Dermis blood vessel endothelial cell (primary cell): ENCODE measurements around the gene ESYT1. TPM values are rescaled to one million over a fixed set of nuclear protein-coding genes. Genes with fewer than 3 reads are reported as not detected.

Experiments
- DNase-seq: peaks from one replicate; pipeline ENCODE4 v3.0.0; 2010
- total RNA-seq: library from RNA; depleted of rRNA; stranded (reverse); fragments of >200 nt; gene quantifications from 2 replicates; pipeline ENCODE4 v1.2.3, GENCODE V29; 2014

ESYT1 gene
- total RNA-seq, 1 donor from 2014 or later: 400 TPM

DNA sequence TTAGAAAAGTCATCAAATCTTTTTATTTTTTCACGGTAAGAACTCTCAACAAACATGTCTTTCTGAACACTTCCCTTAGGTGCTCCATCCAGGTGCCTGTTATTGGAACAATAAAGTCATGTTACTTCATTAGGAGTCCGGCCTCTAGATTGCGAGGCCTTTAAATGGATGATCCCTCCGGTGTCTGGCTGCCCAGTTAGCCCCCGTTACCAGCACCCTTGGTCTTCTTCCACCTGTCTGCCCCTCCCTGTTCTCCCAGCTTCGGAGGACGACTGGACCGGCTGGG lies 24.3 kb upstream of the ESYT1 start:
- DNase-seq: no peak

DNA sequence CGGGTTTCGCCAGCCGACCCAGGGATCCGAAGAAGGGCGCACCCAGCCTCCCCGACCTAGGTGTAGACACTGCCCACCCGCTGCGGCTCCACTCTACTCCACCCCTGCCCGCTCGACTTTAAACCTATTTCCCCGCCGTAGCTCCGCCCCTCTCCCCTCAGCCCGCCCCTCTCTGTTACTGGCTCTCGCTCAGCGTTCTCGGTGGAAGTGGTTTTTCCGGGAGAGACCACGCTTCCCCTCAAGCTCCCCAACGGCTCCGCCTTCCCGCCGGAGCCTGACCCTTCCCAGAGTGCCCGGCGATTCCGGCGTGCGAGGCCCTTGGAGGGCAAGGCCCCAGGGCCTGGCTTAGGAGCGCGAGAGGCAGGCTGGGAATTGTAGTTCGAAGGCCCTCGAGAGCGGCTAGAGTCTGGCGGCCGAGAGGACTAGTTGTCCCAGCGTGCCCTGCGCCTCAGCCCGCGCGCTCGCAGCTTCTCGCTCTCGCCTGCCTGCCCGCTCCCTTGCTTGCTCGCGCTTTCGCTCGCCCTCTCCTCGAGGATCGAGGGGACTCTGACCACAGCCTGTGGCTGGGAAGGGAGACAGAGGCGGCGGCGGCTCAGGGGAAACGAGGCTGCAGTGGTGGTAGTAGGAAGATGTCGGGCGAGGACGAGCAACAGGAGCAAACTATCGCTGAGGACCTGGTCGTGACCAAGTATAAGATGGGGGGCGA lies 23.8 kb upstream of the ESYT1 start, which contains the start of gene PA2G4:
PA2G4 (plus strand) TSS at position 451 of the 706 bp plus-strand sequence; CDS start at position 630, 179 bp downstream.
- DNase-seq: peak; percentile 99

DNA sequence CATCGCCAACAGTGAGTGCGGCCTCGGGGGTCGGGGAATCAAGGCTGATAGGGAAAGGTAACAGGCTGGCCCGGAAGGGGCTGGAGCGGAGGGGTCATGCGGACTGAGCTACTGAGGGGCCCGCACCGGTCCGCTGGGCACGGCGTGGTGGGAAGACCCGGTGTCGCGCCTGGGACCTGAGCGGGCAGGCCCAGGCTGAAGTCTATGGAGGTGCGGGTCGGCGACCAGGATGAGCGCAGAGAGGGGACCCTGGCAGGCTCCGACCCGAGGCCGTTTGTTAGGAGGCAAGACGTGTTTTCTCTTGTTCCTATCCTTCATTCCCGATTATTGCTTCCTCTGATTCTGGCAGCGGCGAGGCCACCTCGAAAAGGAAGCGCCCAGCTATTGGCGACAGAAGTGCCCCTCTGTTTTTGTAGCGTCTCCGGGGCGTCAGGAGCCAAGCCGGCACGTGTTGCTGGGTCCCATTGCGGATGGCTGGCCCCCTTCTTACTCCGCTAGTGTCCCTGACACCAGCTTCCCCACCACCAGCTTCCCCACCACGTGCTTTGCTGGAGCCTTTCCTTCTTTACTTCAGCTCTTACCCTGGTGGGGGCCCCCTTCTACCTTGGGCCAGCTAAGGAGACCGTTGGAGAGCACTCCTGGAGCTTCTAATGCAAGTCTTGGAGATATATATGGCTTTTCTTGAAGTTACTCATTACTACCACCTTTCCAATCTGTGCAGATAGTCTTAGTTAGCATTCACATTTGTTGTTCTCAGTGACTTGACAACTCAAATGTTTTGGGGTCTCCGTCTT lies 23.1 kb upstream of the ESYT1 start:
- DNase-seq: peak; percentile 53

DNA sequence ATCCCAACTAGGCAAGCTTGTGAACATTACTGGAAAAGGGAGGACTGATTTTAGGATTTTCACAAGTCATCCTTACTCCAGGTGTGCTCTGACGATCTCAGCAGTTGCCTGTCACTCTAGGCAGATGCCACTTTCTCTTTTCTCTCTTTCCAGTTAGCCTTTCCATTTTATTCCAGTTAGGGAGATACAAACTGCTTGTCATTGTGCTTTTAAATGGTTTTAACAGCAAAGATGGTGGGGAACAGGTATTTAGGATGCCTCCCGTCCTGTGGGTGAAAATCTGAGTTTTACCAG lies 22.5 kb upstream of the ESYT1 start:
- no peak for DNase-seq

DNA sequence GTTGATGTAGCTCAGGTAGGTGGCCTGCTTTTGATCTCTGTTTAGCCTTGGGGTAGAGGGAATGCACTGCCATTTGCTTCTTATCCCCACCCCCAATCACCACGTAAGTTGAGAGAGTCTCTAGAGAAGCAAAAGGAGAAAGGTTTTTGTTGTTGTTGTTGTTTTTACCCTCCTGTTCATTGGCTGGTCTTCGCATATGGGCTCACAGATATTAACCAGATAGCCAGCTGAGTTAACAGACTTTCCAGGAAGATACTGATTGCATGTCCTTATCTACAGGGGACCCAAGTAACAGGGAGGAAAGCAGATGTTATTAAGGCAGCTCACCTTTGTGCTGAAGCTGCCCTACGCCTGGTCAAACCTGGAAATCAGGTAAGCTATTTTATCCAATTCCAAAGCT lies 20.8 kb upstream of the ESYT1 start:
- no peak for DNase-seq

DNA sequence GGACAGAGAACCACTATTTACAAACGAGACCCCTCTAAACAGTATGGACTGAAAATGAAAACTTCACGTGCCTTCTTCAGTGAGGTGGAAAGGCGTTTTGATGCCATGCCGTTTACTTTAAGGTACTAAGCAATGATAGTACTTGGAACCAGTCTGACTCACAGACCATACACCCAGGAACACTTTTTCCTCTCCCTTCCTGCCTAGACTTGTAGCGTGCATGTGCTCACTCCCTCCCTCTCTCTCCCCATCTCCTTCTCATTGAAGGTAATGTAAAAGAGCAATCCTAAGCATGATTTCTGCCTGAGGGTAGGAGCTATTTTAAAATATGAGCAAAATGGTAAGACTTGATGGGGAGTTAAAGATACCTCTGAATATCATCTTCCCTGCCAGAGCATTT lies 17.5 kb upstream of the ESYT1 start:
- no peak for DNase-seq

DNA sequence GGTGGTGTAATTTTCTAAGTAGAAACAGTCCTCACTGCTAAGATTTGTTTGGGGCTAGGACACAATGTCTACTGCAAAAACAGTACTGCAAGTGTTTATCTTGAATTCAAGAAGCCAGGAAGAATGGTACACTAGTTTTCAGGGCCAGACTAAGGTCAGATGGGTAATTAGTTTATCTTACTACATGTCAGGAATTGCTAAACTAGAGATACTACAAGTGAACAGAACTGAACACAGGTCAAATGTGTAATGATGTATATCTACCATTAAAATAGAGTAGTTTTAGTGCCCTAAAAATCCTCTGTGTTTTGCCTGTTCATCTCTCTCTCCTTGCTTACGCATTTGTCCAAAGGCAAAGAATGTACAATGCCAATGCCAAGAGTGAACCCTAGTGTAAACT lies 14.0 kb upstream of the ESYT1 start:
- no peak for DNase-seq

DNA sequence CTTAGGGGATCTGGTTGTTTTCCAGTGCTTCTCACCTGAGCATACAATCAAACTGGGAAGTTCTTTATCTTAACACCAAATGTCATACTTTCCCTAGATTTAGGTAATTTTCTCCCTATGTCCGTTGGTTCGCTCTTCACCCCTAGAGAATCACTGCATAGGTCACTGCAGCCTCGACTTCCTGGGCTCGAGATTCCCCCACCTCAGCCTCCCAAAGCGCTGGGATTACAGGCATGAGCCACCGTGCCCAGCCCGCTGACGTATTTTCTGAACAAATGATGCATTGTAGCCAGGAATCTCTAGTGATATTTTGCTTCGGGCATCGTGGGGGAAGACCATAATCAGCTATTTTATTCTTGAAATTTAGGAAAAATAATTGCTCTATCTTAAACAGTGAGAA lies 12.7 kb upstream of the ESYT1 start:
- DNase-seq: peak; percentile 46

DNA sequence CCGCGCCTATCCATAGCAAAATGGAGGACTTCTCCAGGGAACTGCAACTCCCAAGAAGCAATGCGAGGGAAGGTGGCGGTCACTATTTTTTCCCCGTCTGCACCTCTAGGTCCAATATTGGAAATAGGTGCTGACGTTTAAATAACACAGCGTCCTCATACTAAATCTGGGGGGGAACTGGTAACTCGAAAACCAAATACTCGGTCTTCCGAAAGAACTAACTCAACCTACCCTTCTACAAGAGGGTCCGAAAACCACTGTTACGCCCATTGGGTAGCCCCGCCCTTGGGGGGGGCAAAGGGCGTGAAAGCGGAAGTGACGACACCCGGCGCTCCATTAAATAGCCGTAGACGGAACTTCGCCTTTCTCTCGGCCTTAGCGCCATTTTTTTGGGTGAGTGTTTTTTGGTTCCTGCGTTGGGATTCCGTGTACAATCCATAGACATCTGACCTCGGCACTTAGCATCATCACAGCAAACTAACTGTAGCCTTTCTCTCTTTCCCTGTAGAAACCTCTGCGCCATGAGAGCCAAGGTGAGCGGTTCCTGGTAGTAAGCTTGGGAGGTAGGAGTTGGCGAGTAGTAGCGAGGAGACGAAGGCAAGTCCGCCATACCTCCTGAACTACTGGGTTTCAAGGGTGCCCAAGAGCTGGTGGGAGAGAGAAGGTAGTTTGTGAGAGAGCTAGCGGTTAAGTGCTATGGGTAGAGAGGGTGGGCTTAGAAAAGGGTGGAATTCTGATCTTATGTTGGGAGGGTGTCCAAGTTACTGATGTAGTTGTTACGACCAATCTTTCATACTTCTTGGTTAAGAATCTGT lies 11.6 kb upstream of the ESYT1 start, which contains the start of gene RPL41:
RPL41 (plus strand) TSS at position 367 of the 815 bp plus-strand sequence.
- DNase-seq: peak; percentile 96

DNA sequence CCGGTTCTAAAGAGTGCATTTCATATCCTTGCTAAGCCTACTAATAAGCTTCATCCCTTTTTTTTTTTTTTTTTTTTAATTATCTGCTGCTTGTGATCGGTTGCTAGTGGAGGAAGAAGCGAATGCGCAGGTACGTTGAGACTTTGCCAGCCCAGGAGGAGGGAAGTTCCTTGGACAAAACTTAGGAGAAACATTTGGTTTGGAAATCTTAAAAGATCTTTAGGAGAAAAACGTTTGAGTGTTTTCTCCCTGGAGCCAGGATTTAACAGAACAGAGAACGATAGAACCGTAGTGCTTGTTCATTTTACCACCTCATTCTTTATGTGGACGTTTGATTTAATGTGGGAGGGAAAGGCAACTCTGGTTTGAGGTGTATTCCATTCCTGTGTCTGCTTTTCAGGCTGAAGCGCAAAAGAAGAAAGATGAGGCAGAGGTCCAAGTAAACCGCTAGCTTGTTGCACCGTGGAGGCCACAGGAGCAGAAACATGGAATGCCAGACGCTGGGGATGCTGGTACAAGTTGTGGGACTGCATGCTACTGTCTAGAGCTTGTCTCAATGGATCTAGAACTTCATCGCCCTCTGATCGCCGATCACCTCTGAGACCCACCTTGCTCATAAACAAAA lies 10.9 kb upstream of the ESYT1 start:
- peak; percentile 34 for DNase-seq

DNA sequence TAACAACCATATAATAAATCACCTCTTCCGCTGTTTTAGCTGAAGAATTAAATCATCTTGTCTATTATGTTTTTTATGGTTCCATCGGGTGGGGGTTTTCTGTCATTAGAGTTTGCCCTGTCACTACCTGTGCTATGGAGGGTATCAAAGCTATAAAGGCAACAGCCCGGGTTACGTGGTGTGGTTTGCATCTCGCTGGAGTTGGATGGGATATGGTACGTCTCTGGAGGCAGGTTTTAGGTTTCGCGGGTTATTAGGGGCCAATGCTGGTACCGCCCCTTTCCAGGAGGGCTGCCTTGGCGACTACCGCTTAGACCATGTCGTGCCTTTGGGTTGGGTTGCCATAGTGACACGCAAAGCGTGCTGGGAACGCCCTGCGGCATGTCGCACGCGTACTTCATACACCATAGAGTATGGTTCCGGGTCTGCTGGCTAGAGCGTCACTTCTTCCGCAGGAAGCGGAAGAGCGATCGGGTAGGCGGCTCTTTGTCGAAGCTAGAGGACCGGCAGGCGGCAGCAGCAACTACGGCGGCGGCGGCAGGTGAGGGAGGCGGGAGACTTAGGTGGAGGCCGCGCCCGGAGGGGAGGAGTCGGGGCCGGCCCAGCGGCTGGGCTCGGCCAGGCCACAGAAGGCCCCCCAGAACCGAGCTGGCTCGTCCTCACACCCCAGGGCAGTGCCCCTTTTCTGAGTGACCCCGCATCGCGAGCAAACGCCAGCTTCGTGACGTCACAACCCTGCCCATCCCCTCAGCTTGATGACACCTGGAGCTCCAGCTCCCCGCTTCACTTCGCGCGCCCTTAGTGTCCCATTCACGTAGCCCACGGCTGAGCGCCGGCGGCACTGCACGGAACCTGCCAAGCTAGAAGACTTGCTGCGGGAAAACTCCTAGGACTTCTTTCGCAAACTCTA lies 10.0 kb upstream of the ESYT1 start, which contains the start of gene ZC3H10:
ZC3H10 (plus strand) TSS at position 489 of the 910 bp plus-strand sequence. CDS start 2,297 bp downstream, outside the sequence.
- peak; percentile 100 for DNase-seq

DNA sequence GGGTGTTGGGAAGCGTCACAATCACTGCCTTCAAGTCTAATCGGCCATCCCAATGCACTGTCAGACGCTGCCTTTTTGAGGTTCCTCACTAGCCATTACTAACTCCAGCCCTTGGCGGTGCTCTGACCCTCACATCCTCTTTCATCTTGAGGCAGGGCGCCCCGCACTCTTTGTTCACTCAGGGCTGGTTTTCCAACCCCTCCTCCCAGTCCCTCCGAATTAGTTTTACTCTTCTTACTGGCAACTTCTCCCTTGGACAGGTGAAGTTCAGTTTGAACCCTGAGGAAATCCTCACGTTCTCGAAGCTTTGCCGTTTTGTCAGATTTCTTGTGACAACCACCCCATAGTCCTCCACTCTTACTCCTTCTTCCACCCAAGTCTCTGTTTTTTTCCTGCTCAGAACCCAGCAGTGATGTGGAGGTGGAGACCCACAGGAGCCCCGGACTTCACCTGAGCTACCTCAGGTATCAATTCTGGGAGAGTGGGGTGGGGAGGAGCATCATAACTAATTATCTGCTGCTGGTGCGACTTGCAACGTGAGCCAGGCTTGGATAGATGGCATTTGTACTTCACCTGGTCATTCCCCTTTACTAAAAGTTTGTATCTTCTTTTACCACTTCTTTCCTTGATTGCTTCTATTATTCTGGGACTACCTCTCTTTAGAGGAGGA lies 9.2 kb upstream of the ESYT1 start:
- no peak for DNase-seq

DNA sequence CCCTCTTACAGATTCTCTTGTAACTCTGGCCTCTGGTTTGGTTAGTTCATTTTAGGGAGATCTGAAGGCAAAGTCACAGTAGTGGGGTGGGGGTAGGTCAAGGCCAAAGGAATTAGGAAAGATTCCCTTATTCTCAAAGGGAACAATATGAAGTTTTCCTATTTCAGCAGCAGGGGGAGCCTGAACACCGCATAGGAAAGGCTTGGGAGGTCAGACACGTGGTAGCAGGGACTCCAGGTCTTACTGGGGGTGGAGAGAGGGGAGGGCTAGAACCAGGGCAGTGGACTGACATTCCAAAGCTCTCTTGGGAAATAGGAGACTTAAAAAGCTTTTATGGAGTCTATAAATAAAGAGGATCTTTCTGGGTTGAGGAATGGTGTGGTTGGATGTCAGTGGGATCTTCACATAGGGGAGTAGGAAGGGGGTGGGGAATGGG lies 8.7 kb upstream of the ESYT1 start:
- peak; percentile 95 for DNase-seq

DNA sequence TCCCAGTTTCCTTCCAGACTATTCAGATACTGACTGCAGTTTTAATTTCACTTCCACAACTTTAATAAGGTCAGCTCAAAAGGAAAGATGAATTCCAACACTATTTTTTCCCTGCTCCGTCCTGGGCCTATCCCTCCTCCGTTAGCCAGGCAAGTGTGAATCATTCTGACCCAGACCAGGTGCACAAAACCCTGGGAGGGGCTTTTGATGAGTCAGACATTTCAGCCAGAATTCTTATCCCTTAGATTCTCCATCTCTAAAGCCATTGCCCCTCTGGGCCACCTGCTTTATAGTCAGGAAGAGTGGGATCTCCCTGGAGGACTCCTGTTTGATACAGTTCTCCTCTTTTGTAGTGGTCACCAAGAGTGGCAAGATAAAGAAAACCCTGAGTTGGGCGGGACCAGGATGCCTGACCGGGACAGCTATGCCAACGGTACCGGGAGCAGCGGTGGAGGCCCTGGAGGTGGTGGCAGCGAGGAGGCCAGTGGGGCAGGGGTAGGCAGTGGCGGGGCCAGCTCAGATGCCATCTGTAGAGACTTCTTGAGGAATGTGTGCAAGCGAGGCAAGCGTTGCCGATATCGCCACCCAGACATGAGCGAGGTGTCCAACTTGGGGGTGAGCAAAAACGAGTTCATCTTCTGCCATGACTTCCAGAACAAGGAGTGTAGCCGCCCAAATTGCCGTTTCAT lies 7.8 kb upstream of the ESYT1 start:
- DNase-seq: peak; percentile 23

DNA sequence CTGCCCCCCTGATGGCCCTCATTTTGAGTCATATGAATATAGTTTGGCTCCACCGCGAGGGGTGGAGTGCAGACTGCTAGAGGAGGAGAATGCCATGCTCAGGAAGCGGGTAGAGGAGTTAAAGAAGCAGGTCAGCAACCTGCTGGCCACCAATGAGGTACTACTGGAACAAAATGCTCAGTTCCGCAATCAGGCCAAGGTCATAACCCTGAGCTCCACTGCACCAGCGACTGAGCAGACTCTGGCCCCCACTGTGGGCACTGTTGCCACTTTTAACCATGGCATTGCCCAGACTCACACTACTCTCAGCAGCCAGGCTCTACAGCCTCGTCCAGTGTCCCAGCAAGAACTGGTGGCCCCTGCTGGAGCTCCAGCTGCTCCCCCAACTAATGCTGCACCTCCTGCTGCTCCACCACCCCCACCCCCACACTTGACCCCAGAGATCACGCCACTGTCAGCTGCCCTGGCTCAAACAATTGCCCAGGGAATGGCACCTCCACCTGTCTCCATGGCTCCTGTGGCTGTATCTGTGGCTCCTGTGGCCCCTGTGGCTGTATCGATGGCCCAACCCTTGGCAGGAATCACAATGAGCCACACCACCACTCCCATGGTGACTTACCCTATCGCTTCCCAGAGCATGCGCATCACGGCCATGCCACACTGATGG lies 6.7 kb upstream of the ESYT1 start:
- no peak for DNase-seq

DNA sequence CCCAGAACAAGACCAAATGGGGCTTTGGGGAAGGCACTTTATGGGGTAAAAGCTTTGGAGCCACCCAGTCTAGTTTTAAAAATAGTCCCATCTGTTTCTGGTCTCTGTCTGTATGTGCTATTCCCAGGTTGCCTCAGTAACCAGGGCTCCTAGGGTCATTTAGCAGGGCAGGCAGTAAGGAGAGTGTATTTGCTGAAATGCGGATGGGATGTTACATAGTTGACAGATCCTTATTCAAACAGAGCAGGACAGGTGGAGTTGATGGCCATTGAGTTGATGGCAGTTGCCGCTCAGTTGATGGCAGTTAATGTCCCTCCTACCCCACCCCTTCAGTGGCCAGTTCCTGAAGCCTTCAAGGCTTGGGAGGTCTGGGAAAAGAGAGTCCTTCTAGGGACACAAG lies 5.4 kb upstream of the ESYT1 start:
- no peak for DNase-seq

DNA sequence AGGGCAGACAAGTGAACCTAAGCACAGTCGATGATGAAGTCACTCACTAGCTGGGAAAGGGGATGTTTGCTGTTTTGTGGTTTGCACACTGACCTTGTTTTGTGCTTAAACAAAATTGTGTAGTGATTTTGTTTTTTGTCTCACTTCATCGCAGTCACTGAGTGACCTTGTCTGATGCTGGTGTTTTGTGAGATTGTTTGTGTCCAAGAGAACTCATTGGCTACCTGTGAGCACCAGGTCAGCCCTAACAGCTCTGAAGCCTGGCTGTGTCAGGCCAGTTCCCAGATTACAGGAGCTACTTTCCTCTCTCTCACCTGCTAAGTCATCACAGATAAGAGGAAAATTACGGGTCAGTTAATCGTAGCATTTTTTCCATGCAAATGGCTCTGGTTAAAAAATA lies 3.9 kb upstream of the ESYT1 start:
- DNase-seq: no peak

DNA sequence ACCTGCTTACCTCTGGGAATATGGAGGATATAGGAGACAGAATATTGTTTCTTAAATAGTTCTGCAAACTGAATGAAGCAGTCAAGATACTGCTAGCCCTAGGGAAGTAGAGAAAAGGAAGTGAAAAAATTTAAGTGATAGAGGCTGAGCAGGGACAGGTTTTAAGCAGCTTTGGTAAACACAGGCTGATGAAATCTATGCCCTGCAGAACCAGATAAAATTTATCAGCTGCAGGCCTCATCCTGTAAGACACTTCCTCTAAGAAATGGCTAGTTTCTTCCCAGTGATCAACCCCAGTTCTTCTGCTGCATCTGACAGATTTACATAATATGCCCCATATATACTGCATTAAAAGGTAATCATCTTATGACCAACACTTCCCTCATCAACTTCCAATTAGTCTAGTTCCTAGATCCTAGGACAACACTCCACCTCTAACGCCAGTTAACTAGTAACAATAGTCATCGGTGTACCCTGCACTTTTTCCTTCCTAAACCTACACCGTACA lies 1.3 kb upstream of the ESYT1 start:
- DNase-seq: peak; percentile 10

DNA sequence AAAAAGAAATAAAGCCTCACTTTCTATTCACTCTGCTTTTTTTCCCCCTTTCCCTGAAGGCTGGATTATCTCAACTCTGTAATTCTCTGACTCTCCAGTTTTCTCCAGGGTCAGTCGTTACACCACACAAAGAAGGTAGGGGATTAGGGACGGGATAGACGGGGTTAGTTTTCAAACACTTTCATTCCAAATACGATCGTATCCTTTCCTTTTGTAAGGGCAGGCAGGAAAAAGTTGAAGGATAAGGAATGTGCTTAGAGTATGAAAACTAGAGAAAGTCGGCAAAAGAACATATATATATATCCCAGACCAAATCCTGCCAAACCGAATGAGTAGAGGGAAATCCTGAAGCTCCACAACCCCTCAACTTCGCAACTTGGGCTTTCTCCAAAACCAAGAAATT lies 581 bp upstream of the ESYT1 start:
- DNase-seq: no peak
